HS-5 (cell line): Measurements from ENCODE around the gene GKN1.

Experiments
- DNase-seq: peaks from one replicate; pipeline ENCODE4 v3.0.0-alpha.2; 2012; ENCODE audit warnings: low read depth

The GKN1 gene

DNA sequence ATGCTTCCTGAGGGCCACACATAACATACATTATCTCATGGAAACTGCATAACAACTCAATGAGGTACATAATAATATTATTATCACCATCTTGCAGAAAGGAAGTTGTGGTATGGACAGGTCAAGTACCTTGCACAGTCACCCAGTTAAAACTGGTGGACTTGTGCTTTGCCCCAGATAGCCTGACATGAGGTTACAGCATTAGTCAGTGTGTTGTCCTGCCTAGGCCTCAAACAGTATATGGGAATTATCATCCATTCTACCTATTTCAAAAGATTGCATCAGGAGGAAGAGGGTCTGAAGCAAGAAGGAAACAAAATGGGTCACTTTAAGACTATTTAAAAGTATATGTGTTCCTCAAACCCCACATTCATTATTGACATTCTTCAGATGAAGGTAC is 33.2 kb downstream of the GKN1 start:
- no peak for DNase-seq

DNA sequence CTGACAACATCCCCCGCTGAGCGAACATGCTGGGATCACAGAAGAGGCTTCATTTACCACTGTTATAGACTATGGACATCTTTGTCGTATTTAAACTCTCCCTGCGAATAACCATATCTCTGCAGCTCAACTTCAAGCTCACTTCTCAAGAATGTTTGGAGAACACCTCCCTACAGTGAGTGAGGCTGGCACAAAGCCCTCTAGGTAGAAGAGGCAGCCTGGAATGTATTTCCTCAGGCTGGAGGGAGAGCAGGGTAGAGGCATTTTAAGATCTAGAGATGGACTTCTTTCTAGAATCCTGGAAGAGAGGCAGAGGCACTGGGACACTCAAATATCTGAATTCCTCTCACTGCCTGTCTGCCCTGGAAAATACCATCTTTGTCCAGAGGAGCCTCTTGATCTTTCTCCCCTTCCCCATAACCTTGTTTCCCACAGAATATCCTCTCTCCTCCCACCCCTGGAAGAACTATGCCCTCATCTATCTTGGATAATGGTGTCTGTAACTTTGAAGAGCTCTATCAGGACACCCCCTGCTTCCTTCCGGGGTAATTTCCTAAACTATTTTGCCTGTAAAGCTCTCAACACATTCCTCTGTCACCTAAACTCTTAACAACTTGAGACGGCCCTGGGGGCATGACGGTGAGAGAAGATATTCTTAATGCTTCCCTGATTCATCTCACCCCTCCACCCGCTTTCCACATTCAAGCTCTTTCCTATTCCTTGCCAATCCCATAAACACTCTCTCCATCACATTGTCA is 36.2 kb downstream of the GKN1 start:
- DNase-seq: no peak

DNA sequence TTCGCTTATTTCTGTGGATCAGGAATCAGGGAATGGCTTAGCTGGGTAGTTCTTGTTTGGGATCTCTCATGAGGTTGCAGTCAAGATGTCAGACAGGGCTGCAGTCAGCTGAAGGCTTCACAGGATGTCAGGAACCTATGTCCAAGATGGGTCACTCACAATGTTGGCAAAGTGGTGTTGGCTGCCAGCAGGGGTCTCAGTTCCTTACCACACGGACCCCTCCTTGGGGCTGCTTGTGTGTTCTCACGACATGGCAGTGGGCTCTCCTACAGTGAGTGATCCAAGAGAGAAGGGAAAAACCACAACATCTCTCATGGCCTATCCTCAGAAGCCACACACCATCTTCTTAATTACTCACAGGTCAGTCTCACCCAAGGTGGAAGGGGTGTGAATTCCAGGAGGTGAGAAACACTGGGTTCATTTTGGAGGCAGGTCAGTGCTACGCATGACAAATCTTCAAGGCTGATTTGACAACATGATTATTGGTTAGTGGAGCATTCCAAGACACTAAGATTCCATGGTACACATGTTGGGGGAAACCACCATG is 37.2 kb downstream of the GKN1 start:
- DNase-seq: no peak

DNA sequence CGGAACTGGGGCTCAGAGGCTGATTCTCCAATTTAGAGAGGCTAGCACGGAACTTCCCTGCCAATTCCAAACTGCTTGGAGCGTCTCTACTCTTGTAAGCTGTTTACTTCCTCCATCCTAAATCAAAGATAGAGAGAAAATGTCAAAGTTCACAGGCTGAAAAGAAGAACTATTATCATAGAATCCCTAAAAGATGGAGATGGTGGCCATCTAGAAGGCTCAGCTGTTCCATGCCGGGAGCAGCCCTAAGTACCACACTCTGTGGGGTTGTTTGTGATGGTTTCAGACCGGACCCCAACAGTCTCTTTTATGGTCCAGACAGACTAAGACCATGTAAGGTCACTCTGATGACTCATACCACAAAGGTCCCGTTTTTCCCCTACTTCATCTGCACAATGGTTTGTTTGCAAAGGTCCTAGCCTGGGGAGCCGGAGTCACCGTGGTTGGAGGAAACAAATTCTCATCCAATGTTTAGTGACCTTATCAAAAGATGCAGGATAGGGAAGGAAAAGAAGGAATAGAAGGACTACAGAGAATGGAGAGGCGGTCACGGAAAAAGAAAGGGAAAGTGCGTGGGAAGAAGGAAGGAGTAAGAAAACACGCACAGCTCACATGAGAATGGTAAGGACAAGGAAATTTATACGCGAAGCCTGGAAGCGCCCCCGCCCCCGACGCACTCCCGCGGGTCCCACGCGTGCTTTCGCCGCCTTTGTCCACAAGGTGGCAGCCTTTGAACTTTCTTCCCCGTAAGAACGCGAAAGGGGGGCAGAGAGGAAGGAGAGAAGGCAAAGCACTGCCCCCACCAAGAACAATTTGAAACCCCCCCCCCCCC is 38.1 kb downstream of the GKN1 start:
- peak; percentile 33 for DNase-seq

DNA sequence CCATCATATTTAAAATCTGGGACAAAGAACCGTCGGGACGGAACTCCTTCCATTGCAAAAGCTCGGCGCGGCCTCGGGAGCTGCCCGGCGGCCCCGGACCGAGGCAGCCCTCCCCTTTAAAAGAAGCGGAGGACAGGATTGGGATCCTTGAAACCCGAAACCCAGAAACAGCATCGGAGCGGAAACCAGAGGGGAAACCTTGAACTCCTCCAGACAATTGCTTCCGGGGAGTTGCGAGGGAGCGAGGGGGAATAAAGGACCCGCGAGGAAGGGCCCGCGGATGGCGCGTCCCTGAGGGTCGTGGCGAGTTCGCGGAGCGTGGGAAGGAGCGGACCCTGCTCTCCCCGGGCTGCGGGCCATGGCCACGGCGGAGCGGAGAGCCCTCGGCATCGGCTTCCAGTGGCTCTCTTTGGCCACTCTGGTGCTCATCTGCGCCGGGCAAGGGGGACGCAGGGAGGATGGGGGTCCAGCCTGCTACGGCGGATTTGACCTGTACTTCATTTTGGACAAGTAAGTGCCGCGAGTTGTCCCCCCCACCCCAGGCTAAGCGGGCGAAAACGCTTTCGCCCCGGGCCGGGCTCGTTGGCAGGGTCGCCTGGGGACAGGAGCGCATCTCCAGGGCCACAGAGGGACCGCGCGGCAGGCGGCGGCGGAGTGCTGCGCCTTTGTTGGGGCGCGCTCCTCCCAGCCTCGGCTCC is 38.9 kb downstream of the GKN1 start, which contains the start of gene ANTXR1:
Gene ANTXR1, plus strand, starts transcription at position 38 of the 698 bp plus-strand sequence. Its CDS starts 321 bp downstream, at position 359.
- peak; percentile 42 for DNase-seq

DNA sequence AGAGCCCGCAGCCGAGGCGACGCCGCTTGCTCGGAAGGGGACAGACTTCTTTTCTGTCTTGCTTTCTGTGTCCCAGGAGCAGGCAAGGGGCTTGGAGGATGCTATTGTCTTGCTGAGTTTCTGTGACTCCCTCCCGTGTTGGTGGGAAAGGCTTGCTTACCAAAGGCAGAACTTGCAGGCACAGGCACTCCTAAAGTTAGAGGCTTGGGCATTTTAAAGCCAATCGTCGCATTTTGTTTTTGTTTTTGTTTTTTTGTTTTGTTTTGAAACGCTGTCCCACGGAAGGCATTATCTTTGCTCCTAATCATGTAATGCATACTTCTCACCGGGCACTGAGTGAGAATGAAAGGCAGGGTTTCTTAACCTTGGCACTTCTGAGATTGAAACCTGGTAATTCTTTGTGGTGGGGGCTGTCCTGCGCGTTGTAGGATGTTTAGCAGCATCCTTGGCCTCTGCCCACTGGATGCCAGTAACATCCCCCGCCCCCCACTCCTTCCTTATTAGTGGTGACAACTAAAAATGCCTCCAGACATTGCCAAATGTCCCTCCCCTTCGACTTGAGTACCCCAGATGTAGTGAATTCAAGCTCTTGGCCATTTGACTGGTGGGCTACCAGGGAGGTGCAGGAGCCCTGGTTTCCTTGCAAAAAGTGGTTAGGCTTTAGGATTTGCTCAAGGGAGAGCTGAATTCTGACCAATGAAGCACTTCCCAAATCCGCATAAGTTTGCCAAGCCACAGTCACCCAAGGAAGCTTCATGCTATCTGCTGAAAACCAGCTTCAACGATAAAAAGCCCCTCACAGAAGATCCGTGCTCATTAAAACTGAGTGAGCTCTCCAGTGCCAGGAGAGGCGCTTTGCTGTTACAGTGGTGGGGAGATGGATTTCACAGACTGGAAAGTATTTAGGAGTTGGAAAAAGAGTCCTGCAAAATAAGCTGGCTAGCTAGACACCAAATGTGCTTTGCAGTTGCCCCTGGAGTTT is 39.7 kb downstream of the GKN1 start:
- no peak for DNase-seq

DNA sequence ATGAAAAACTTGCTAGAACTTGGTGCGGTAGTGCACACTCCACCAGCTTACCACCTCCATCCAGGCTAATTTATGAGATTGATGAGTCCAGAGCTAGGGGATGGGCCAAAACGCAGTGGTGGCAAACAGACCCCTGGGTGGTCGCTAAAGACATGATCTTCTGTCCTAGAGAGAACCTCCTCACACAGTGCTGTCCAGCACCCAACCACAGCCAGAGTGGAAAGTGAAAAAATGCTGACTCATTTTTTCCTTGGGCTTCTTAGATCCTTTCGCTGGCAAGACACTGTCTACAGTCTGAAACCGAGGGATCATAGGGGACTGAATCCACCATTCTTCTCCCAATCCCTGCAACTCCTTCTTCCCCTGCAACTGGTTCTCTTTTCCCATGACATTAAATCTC is 42.6 kb downstream of the GKN1 start:
- DNase-seq: no peak

DNA sequence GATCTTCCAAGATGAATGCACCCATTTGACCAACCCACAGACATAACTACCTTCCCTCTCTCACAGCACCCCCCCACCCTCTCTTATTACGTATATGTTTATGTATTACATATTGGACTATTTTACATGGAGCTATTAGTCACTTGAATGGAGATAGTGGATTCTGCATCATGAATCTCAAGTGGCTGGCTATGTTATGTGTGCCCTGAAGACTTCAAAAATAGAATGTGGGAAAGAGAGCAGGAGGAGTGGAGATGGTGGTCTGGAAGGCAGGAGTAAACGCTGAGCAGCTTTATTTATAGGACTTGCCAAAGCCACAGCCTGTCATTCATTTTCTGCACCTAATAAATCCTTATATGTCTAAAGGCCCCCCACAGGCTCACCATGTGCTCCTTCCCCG is 43.4 kb downstream of the GKN1 start:
- no peak for DNase-seq

DNA sequence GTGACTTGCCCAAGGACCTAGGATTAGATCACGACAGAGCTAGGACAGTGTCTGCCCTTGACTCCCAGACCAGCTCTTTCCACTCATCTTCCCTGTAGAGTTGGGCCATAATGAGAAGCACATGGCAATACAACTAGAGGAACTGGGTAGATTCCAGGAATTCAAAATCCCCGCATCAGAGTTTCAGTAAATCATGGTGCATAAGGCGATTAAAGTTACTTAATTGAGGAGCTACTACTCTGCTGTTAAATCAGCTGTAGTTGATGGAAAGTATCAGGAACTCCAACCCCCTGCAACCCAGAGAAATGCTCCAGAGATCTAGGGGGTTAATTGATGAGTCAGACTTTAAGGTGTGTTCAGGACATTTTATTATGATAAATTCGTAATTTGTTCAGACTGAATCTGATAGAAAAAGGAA is 44.3 kb downstream of the GKN1 start:
- no peak for DNase-seq

DNA sequence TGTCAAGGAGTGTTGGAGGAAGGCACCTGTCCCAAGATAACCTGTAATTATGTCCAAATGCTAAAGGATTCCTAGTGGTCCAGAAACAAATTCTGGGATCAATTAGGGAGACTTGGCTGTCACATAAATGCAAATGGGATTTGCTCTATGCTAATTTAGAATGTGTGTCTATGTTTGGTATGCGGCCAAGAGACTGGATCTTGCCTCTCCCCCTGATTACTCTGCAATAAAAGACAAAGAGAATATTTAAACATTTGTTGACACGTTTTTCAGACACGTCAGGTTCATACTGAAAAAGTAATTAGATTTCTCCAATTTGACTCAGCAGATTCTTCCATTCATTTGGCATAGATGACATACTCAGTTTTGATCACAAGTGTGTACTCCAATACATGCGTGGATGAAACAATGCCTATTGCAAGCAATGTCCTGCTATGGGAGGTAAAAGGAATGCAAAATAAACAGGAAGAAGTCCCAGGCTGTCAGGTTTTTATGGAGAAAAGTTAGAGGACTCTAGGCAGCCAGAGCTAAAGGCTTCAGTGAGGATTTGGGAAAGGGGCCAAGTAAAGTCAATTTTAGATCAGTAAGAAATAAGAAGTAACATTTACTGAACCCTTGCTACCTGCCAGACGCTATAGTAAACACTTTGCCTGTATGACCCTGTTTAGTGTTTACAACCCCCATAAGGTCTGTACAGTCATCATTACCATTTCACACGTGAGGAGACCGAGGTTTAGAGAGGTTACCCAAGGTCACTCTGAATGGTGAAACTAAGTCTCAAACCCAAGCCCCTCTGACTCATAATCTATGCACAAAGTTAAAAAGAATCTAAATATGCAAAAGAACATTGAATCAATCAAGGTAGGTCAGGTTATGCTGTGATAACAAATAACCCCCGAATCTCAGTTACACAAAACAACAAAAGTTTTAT is 46.3 kb downstream of the GKN1 start:
- DNase-seq: no peak

DNA sequence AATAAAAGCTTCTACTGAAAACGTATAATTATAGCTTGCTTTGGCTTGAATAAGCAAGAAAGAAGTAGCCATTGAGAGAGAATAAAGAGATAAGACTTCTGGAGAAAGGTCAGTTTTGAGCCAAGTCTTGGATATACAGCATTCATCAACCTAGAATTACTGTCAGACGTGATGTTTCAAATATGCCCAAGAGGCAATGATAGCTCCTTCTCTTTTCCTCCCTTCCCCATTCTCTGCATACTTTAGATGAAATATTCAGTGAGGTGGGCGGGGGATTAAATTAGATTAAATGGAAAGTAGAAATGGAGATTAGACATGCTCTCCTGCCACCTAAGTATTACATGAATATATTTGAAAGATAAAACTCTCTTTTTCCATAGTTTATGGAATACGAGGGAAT is 47.3 kb downstream of the GKN1 start:
- DNase-seq: no peak

DNA sequence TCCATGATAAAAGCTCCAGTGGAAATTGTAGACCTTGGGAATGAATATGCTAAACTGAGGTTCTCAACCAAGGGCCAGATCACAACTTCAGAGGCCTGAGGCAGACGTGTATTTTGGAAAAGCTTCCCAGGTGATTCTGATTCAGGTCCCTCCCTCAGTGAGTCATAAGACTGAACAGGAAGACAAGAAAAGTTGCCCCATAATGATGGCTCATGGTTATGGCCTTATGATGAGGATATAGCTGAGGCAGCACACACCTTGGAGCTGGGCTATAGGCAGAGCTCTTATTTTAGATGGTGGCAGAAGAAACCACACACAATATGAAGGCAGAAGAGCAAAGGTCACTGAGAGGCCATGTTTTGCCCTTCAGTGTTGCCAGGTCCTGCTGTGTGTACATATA is 48.1 kb downstream of the GKN1 start:
- DNase-seq: no peak

DNA sequence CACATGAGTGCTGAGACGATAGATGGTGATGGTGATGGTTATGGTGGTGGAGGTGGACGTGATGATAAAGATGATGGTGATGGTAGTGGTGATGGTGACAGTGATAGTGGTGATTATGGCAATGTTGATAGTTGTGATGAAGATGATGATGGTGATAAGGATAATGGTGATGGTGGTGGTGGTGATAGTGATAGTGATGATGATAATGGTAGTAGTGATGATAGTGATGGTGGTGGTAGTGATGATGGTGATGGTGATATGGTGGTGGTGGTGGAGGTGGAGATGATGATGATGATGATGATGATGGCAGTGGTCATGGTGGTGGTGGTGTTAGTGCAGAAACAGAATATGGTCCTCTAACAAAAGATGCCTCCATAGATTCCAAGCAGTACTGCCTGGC is 48.8 kb downstream of the GKN1 start:
- no peak for DNase-seq

DNA sequence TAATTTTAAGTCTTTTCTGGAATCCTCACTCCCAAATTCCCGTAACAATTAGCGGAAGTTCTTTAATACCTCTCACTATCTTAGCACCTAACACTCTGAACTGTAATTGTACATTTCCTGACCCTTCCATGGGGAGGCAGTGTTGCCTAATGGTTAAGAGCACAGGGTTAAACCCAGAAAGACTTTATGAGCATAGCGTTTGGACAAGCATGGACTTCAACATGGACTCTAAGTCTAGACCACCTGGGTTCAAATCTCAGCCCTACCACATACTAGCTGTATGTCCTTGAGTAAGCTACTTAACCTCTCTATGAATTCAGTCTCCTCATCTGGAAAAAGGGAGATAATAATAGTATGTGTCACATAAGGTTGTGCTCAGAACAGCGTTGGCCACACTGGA is 51.6 kb downstream of the GKN1 start:
- DNase-seq: no peak

DNA sequence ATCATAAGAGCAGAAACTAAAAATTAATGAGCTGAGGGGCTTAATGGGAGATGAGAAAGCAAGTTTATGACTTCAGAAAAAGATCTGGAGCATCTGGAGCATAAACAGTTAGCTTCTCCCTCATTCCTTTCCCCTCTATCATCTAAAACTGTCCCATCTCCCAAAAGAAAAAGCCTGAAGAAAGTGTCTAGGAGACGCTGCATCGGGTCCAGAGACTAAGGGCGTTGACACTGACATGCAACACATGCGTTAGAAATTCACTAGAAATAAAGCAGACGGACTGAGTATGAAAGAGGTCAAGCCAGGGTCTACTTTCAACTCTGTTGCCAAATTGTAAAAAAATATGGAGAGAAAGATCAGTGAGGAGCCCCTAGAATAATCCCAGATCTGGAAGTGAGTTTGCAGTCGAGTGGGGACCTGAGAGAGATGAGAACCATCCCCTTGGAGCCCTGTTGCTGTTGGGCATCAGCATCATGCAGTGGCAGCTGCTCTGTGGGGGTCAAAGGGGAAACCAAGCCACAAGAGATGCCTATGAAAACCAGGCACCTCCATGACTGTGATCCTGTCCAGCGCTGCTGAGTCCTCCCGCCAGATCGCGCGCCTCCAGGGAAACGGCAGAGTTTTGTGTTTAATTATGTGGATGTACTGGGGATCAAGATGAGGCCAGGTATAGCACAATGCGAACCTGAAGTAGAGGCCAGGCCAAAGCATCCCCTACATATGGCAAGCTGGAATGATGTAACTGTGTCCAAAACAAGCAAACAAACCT is 52.4 kb downstream of the GKN1 start:
- DNase-seq: no peak
